HepG2 (cell line): ENCODE results near the gene EEF1AKMT1. TPM values are rescaled to one million over a fixed set of nuclear protein-coding genes. Genes with fewer than 3 reads are reported as not detected.

Experiments
- ATAC-seq: fragments of 200-7000 bp; cut with Tn5 transposase; 3 replicates; pipeline ENCODE4 v1.9.1; 2020; ENCODE audit warnings: mild to moderate bottlenecking, moderate library complexity
- BruUV-seq: library from RNA; stranded (reverse); fragments of 400-500 nt; replicated peaks from 2 replicates; lab custom pipeline; 2021; lab: Mats Ljungman, UMichigan
- CTCF ChIA-PET: fragments of 300-600 bp; formaldehyde crosslinking; extraction: SDS; loops from one replicate; lab custom pipeline; 2021; ENCODE audit warnings: low total read pairs, inconsistent platforms, low intra/inter-chr PET ratio; lab: Yijun Ruan, JAX
- POLR2A ChIA-PET: fragments of 350-600 bp; sonication (Branson Sonifier 250); formaldehyde crosslinking; loops from one replicate; lab custom pipeline; 2020; ENCODE audit warnings: antibody characterized with exemption, inconsistent platforms; lab: Yijun Ruan, JAX
- DNase-seq: peaks from one replicate; pipeline ENCODE4 v3.0.0-alpha.2; 2015; ENCODE audit warnings: low spot score
- FAIRE-seq: peaks from 3 replicates; lab custom pipeline; 2011; peaks lifted over from hg19 to GRCh38; lab: Jason Lieb, UNC
- H2AFZ ChIP-seq: one replicate; pipeline ENCODE4 v1.6.1; 2011; ENCODE audit warnings: low read length, inconsistent platforms
- H3K27ac ChIP-seq: fragments of 300-600 bp; 3 replicates; pipeline ENCODE4 v1.8.0; 2011; ENCODE audit warnings: mixed run types, mild to moderate bottlenecking, mixed read lengths, low read length, inconsistent platforms; ENCODE audit not compliant: insufficient read depth; ENCODE audit errors: extremely low read length
- H3K27me3 ChIP-seq, 2 experiments: fragments of 200-600 bp in 1 of 2; 2 replicates in 1 of 2; 3 replicates in 1 of 2; pipeline versions ENCODE4 v1.6.0 to v1.8.0; 2011; ENCODE audit warnings: low read length in 2 of 2, mild to moderate bottlenecking in 2 of 2, moderate library complexity in 2 of 2, inconsistent platforms in 1 of 2; ENCODE audit not compliant: insufficient read depth in 2 of 2, control insufficient read depth in 1 of 2
- H3K36me3 ChIP-seq, 2 experiments: fragments of 200-600 bp in 1 of 2; replicated peaks in 1 of 2; 2 replicates in 1 of 2; 3 replicates in 1 of 2; pipeline versions ENCODE4 v1.5.1 to v1.8.0; 2011; ENCODE audit warnings: low read length in 2 of 2, inconsistent platforms in 1 of 2; ENCODE audit not compliant: insufficient read depth in 2 of 2, control insufficient read depth in 1 of 2
- H3K4me1 ChIP-seq: 2 replicates; pipeline ENCODE4 v1.5.1; 2012; ENCODE audit warnings: low read length, inconsistent platforms; ENCODE audit not compliant: insufficient read depth
- H3K4me2 ChIP-seq: 2 replicates; pipeline ENCODE4 v1.6.0; 2011; ENCODE audit warnings: low read depth, low read length, inconsistent platforms
- H3K4me3 ChIP-seq, 3 experiments: fragments of 200-600 bp in 1 of 3; sonication (generic), shearing (Covaris generic) in 1 of 3; replicated peaks in 1 of 3; 2 replicates each; pipeline ENCODE4 v1.5.1; 2011 to 2016; ENCODE audit warnings: low read length in 3 of 3, inconsistent platforms in 2 of 3, low read depth in 2 of 3, mild to moderate bottlenecking in 2 of 3, control low read depth in 1 of 3, mixed read lengths in 1 of 3; ENCODE audit not compliant: insufficient read depth in 1 of 3
- H3K79me2 ChIP-seq: one replicate; pipeline ENCODE4 v1.6.1; 2011; ENCODE audit warnings: low read length, inconsistent platforms; ENCODE audit not compliant: insufficient read depth
- H3K9ac ChIP-seq: 2 replicates; pipeline ENCODE4 v1.6.0; 2011; ENCODE audit warnings: mild to moderate bottlenecking, low read depth, low read length, inconsistent platforms; ENCODE audit not compliant: insufficient read depth
- H3K9me3 ChIP-seq: 2 replicates; pipeline ENCODE4 v1.5.1; 2012; ENCODE audit warnings: mild to moderate bottlenecking, low read length
- H4K20me1 ChIP-seq: 2 replicates; pipeline ENCODE4 v1.6.0; 2011; ENCODE audit warnings: inconsistent platforms, mild to moderate bottlenecking, low read length, moderate library complexity; ENCODE audit not compliant: insufficient read depth
- ATF5 ChIP-seq: sonication (generic); formaldehyde crosslinking; IDR thresholded peaks from 2 replicates; pipeline ENCODE4 v1.4.0; 2020; ENCODE audit warnings: mild to moderate bottlenecking, low read depth, missing genetic modification reagents
- BCLAF1 ChIP-seq: fragments of 450-650 bp; IDR thresholded peaks from 2 replicates; pipeline ENCODE4 v1.6.1; 2017; ENCODE audit warnings: mild to moderate bottlenecking
- BRCA1 ChIP-seq: sonication (generic); formaldehyde crosslinking; IDR thresholded peaks from 2 replicates; pipeline ENCODE4 v1.4.0; 2020; ENCODE audit warnings: missing genetic modification reagents
- GFI1 ChIP-seq: sonication (generic); formaldehyde crosslinking; IDR thresholded peaks from 2 replicates; pipeline ENCODE4 v1.5.0; 2020; ENCODE audit warnings: missing genetic modification reagents, mild to moderate bottlenecking, borderline replicate concordance
- KAT7 ChIP-seq: IDR thresholded peaks from 2 replicates; pipeline ENCODE4 v1.6.1; 2018; ENCODE audit warnings: borderline replicate concordance, missing compliant biosample characterization
- KLF15 ChIP-seq: sonication (generic); formaldehyde crosslinking; IDR thresholded peaks from 2 replicates; pipeline ENCODE4 v1.8.1; 2023; ENCODE audit warnings: borderline replicate concordance, mild to moderate bottlenecking, inconsistent platforms, missing genetic modification reagents, mixed read lengths
- MAF1 ChIP-seq: sonication (generic); formaldehyde crosslinking; IDR thresholded peaks from 2 replicates; pipeline ENCODE4 v1.5.0; 2020; ENCODE audit warnings: missing genetic modification reagents, borderline replicate concordance
- NPAS2 ChIP-seq: sonication (generic); formaldehyde crosslinking; IDR thresholded peaks from 2 replicates; pipeline ENCODE4 v1.8.0; 2022; ENCODE audit warnings: mild to moderate bottlenecking, missing genetic modification reagents, borderline replicate concordance
- RAD51 ChIP-seq: fragments of 450-650 bp; IDR thresholded peaks from 2 replicates; pipeline ENCODE4 v1.6.1; 2016; ENCODE audit warnings: borderline replicate concordance
- THAP11 ChIP-seq: IDR thresholded peaks from 2 replicates; pipeline ENCODE4 v1.6.1; 2016; ENCODE audit warnings: missing biosample characterization, missing genetic modification reagents
- ZBTB43 ChIP-seq: sonication (generic); formaldehyde crosslinking; conservative IDR thresholded peaks from 2 replicates; pipeline ENCODE4 v1.4.0; 2020; ENCODE audit warnings: missing genetic modification reagents
- ZNF432 ChIP-seq: sonication (generic); formaldehyde crosslinking; IDR thresholded peaks from 2 replicates; pipeline ENCODE4 v1.5.0; 2020; ENCODE audit warnings: missing genetic modification reagents, mild to moderate bottlenecking, borderline replicate concordance
- ZNF879 ChIP-seq: sonication (generic); formaldehyde crosslinking; IDR thresholded peaks from 2 replicates; pipeline ENCODE4 v1.8.1; 2023; ENCODE audit warnings: missing genetic modification reagents
- WGBS: methylation state at CpG from one replicate; pipeline ENCODE4 v1.1.6; 2017; ENCODE audit warnings: low lambda C conversion rate; 5-methylcytosine and 5-hydroxymethylcytosine counted together
- in situ Hi-C: cut with HindIII; loops from 2 replicates; pipeline ENCODE4 v1.10.0; 2017; ENCODE audit warnings: low pct_unique_long_range_greater_than_20kb; ENCODE audit not compliant: extremely low pct_ligation_motif_present
- intact Hi-C: fragments of 100-400 bp; cut with micrococcal nuclease; formaldehyde crosslinking; loops from one replicate; pipeline ENCODE4 v1.10.0; 2022; ENCODE audit not compliant: unreplicated experiment
- polyA plus RNA-seq, 8 experiments: library from polyadenylated mRNA; depleted of rRNA in 3 of 8; stranded (reverse) in 7 of 8; unstranded in 1 of 8; fragments of >200 nt; fragmentation: Illumina TruSeq in 4 of 8; extraction: Trizol in 4 of 8; gene quantifications; 2 replicates each; pipeline versions ENCODE4 v1.2.1 to v1.2.3, GENCODE V29; 2011 to 2016; ENCODE audit warnings: low read depth in 4 of 8, missing spikeins in 1 of 8, mixed read lengths in 1 of 8; ENCODE audit not compliant: insufficient read depth in 1 of 8
- total RNA-seq, 5 experiments: library from RNA; depleted of rRNA; stranded (reverse); fragments of >200 nt; fragmentation: Illumina TruSeq; extraction: Trizol; gene quantifications; 2 replicates each; pipeline ENCODE4 v1.2.3, GENCODE V29; 2016; ENCODE audit warnings: low read depth in 1 of 5

EEF1AKMT1 gene
- total and polyA plus RNA-seq, 2 of the 13 experiments (the other 11 are each of a cell fraction or from before 2014, with no cell fraction given): 6.0 to 16.1 TPM

GRCh38 chr13:20686863-20687579 is 86.7 kb downstream of the EEF1AKMT1 start:
- no peak overlapping the region for H3K4me3 ChIP-seq
- H3K27ac ChIP-seq: no peak overlapping the region
- no peak for DNase-seq
- no TSS peak for BruUV-seq
- no peaks in the 10 kb centered on the region for H3K36me3 ChIP-seq
- no peaks in the 10 kb centered on the region for H3K27me3 ChIP-seq
- no peak overlapping the region for H3K9ac ChIP-seq
- H3K4me1 ChIP-seq: no peaks in the 10 kb centered on the region
- ChIA-PET POLR2A (no interaction called here), CTCF (no interaction called here)
- no peak overlapping the region for H3K4me2 ChIP-seq
- no peaks in the 10 kb centered on the region for H3K79me2 ChIP-seq
- ATAC-seq: no peak
- in situ Hi-C loops: no loop called here
- H3K9me3 ChIP-seq: no peaks in the 10 kb centered on the region
- intact Hi-C loops: no loop called here
- FAIRE-seq: no peak
- TF ChIP-seq ZNF879 (CRISPR knock-in tag): no peak
- TF ChIP-seq NPAS2 (CRISPR knock-in tag): no peak
- no peak for TF ChIP-seq BRCA1 (CRISPR knock-in tag)
- no peak for TF ChIP-seq GFI1 (CRISPR knock-in tag)
- TF ChIP-seq KLF15: no peak
- no peak for TF ChIP-seq ZNF432
- TF ChIP-seq ATF5 (CRISPR knock-in tag): no peak
- TF ChIP-seq BCLAF1: no peak
- no peak for TF ChIP-seq THAP11 (CRISPR knock-in tag)
- no peak for TF ChIP-seq ZBTB43 (CRISPR knock-in tag)
- TF ChIP-seq MAF1 (CRISPR knock-in tag): no peak
- TF ChIP-seq RAD51: no peak
- no peak for TF ChIP-seq KAT7 (CRISPR knock-in tag)
- no peak overlapping the region for H2AFZ ChIP-seq
- H4K20me1 ChIP-seq: no peaks in the 10 kb centered on the region
- 91% methylated on average over 4 of the region's 4 CpGs for WGBS
